NB4 (cell line): ENCODE measurements around the gene VIPR2.

Source experiments
- CTCF ChIP-seq: IDR thresholded peaks from one replicate; pipeline ENCODE4 v1.5.1; 2012; ENCODE audit warnings: low read depth, low read length
- MYC ChIP-seq: IDR thresholded peaks from 2 replicates; pipeline ENCODE4 v1.6.1; 2011; ENCODE audit warnings: low read depth, low read length
- POLR2A ChIP-seq: IDR thresholded peaks from 2 replicates; pipeline ENCODE4 v1.6.1; 2011; ENCODE audit warnings: mild to moderate bottlenecking; ENCODE audit not compliant: insufficient read length; ENCODE audit errors: extremely low read depth

GRCh38 chr7:159078911-159079270, 65.8 kb downstream of the VIPR2 start:
- TF ChIP-seq CTCF = no peak
- TF ChIP-seq POLR2A = no peak
- TF ChIP-seq MYC = no peak
